Activated CD8-positive, alpha-beta memory T cell treated with anti-CD3 and anti-CD28 coated beads for 4 hours (primary cell): ENCODE results near the gene SYTL5.

Experiments
- DNase-seq, 2 donors: peaks; one replicate each; pipeline ENCODE4 v3.0.0-alpha.2; 2020; ENCODE audit warnings: low read depth in 2 of 2

Gene SYTL5

DNA sequence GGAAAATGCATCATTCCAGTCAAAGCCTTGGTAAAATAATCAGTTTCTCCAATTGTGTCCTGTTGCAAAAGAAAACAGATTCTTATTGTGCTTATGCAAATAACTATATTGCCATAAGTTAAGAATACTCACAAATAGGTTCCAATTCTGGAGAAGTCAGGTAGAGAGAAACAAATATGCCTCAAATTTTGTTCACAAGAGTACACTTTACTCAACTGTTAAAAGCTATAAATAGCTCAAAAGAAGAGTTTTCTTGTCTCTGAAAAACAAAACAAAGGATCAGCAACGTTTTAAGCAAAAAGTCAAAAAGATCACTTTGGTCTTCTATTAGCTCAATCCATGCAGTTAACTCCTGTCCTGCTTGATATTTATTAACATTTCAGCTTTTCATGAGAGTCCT, 21.9 kb downstream of the SYTL5 start:
- DNase-seq, result no peak

DNA sequence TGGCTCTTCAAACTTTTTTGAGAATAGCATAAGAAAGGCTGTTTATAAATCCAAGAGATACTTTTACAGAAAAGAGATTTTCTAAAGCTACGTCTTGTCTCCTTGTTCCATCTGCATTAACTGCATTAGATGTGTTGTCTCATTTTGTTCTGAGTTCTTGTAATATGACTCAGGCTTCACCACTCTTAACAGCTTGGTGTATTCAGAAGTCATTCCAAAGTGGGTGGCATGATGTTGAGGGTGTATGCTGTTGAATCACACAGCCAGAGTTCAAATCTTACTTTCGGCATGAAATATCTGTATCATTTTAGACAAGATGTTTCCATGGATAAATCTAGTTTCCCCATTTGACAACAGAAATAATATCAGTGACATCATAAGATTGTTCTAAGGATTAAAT, 30.1 kb downstream of the SYTL5 start:
- DNase-seq, result no peak

DNA sequence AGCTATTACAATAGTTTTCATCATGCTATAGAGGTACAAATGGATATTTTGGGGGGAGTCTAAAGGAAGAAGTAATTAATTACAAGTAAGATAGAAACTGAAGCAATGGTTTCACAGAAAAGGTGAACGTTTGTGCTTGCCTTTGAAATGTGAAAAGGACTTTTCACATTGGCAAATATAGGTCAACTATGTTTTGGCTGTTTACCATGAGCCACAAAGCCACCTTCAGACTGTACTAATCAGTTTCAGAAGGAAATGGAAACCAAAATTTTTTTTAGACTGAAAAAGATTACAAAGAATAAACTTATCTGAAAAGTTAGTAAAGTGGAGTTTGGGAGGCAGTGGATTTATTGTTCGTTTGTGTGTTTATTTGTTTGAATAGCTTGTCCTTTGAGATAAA, 32.1 kb downstream of the SYTL5 start:
- DNase-seq, result no peak

DNA sequence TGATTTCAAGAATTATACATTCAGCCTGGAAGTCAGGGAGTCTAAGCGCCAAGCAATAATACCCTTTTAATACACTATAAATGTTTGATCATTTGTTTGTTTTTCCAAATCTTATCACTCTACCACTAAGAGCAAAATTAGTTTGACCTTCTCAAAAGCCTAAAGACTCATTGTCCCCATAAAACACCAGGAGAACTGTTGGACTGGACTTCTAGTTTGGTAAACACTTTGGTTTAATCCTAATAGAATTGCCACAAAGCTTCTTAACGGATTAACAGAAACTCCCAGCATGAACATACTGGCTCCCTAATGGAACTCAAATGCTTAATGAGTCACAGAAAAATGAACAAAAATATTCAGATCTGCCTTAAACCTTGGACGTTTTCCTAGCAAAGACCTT, 34.9 kb downstream of the SYTL5 start:
- no peak for DNase-seq

DNA sequence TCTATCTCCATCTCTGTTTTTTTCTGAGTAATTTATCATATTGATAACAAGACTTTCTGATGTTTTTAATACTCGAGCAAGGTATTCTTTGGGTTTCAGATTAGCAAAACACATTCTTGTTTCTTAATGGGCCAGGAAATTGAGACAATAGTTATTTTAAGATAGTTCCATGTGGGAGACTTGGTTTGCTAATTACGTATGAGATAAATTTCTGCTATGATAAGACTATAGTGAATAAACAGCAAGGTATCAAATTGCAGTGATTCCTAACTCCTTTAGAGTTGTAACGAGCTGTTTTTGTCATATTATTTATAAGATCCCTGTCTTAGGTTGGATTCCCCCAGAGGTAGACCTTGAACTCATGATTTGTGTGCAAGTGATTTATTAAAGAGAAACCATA, 38.3 kb downstream of the SYTL5 start:
- no peak for DNase-seq

DNA sequence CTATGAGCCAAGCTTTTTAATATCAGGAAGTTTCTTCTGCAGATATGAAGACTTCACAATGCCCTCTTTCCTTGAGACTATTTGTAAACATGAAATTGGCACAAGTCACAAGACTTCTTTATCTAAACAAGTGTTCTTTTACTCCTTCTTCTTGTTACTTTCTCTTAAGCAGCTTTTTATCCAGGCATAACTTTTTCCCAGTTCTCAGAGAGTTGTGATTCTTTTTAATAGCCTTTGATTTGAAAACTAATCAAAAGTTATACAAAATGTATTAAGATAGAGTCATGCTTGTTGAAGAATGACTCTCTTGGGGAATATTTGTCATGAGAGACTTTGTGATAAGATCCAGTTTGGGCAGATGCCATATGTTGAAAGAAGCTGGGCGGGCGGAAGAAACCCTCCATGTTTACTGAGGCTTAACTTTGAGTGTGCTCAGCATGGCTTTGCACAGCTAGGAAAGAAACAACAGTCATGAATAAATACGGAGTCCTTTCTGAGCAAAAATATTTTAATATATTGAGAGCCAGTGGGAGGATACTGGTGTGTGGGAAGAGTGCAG, 39.3 kb downstream of the SYTL5 start:
- no peak for DNase-seq

DNA sequence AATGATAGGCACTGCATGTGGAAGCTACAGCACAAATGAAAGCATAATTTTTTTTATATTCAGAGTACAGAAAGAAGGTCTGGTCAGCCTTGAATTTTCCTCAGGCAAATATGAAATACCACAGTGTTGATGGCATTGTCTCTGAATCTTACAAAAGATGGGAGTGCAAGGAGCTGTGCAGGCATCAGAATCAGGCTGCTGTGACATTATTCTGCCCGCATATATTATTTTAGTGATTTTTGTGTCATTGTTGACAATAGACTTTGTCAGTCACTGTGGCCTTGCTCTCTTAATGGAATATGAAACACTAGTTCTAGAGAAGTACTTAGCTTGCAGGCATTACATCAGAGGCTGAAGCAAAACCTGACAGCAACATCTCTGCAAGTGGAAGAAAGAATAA, 42.5 kb downstream of the SYTL5 start:
- DNase-seq, result no peak

GRCh38 chrX:38050806-38051205, 44.5 kb downstream of the SYTL5 start:
- no peak for DNase-seq

GRCh38 chrX:38052096-38052495, 45.7 kb downstream of the SYTL5 start:
- no peak for DNase-seq

GRCh38 chrX:38055170-38055847, 49.0 kb downstream of the SYTL5 start:
- DNase-seq, result no peak

DNA sequence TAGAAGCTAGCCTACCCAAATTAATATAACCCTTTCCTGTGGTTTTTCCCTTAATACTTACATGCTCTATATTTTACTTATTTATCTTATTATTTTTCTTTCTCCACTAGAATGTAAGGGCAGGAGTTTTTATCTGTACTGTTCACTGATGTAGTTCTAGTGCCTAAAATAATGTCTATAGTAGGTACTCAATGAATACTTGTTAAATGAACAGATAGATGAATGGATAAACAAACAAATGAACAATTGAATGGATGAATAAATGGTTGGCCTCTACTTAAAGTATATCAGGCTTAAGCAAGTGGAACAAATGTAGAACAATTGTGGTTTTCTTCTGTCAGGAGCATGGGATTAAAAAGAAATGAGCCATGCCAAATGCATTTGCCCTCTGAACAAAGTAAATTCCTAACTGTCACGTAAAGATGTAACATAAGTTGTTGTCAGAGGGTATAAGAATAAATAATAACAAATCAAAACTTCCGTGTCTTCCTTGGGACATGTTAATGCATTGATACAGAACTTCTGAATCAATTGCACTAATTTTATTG, 54.1 kb downstream of the SYTL5 start:
- DNase-seq, result no peak

GRCh38 chrX:38061335-38061734, 55.0 kb downstream of the SYTL5 start:
- no peak for DNase-seq

- DNase-seq, result no peak
Observed at GRCh38 chrX:38066934-38067333, 60.6 kb downstream of the SYTL5 start.

DNA sequence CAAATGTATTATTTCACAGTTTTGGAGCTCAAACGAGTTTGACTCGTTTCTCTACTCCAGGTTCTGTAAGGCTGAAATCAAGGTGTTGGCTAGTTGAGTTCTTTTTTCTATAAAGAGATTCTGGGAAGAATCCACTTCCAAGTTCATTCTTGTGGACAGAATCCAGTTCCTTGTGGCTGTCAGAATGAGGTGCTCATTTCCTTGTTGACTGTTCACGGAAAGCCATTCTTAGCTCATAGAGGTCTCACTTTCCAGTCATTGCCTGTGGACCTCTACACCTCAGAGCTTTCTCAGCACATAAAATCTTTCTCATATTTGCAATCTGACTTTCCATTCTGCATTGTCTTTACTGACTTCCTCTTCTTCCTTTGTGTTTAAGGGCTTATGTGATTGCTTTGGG, 62.9 kb downstream of the SYTL5 start:
- no peak for DNase-seq

GRCh38 chrX:38069991-38070390, 63.6 kb downstream of the SYTL5 start:
- no peak for DNase-seq

- DNase-seq, result no peak
Observed at GRCh38 chrX:38079463-38079862, 73.1 kb downstream of the SYTL5 start.

DNA sequence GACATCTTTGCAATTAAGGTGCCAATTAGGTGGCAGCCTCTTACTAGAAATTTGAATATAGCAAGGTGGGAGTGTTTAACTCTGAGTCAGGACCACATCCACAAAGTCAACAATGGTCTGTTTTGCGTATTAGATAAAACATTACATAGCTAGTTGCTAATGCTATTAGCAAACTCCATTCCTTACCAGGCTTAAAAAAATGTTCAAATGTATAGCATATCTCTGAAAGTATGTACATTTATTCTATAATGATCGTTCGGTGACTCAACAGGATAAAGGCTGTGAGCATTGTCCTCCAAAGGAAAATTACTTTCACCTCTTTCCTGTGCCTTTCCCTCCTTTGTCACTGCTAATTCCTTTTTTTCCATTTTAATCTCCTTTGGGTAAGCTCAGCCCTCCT, 74.5 kb downstream of the SYTL5 start:
- no peak for DNase-seq

DNA sequence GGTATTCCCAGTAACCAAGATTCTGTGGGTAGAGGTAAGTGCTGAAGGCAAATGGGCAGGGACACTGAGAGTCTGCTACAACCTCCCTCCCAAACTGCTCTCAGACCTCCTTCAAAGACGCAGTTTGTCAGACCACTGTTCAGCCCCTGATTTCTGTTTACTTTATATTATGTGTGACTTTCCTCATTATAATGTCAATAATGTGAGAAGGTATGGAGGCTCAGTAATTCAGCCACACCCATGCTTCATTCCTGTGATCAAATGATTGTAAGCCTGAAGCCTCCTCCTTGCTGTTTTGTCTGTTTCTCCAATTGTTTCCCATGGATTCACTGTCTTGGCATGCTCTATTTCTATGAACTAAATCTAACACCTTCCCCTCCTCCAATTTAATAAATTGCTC, 75.6 kb downstream of the SYTL5 start:
- no peak for DNase-seq

DNA sequence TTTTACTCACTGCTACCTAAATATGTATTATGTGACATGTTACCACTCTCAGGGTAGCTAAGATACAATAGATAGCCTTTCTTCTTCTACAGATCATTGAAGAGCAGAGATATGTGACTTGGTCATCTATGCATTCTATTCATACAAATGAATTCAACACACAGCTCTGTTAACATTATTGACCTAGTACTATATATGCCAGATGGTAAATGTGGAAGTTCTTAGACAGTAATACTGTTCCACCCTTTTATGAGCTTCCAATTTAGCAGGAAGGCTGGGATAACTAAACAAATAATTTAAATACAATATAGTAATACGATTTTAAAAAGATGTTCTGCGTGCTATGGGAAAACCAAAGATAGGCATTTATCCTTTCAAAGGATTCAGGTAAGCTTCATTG, 76.0 kb downstream of the SYTL5 start:
- DNase-seq, result no peak

GRCh38 chrX:38085813-38086212, 79.5 kb downstream of the SYTL5 start:
- no peak for DNase-seq

DNA sequence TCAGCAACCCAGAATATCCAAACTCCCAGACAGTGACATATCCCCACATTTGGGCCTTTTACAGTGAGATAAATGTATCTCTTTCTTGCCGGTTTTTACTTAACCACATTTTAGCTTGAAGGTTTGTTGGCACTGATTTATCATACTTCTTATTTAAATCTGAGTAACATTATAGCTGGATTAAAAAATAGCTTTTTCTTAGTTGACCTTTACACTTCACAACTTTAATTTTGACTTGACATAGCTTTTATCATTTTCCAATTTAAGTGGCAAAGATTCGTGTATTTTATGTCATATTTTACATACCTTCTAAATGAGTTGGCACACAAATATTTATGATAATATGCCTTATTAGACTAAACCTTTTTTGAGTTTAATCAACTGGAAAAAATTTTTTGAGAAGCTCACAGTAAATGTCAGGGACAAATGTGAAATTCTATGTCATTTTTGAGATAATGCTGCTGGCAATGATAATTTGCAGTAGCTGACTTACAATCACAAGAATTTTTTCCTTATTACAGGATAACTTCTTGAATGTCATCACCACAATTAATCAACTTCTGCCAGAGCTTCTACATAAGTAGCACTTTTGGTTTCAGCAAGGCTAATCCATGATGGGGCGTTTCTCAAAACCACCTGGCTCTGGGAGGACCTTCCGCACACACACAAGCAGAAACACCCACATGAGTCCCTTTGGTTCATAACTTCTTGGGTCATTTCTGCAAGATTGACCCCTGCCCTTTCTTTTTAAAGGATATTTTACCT, 80.3 kb downstream of the SYTL5 start:
- no peak for DNase-seq

DNA sequence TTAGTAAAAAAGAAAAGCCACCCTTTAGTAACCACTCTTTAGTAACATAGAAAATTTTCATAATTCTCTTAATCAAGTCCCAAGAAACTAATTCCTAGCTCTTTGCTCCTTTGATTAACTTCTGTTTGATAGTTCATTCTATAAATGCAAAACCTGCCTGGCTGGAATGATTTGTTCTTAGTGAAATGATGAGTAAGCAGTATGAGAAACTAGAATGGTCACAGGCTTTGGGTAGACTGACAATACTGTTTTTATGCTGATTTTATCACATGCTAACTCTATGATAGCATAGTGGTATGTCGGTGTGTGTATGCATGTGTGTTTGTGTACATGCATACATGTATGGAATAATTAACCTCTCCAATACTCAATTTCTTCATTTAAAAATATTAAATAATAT, 81.2 kb downstream of the SYTL5 start:
- no peak for DNase-seq
